Measurements from ENCODE around the gene FCGR2B. TPM values are rescaled to one million over a fixed set of nuclear protein-coding genes. Genes with fewer than 3 reads are reported as not detected.
"Not testable (repeated sequence)": the region's sequence is repeated elsewhere in the genome, so short reads cannot be mapped to it uniquely, and the experiment has no call there.

The FCGR2B gene
- total and polyA plus RNA-seq, 2 donors (not counting 3 experiments of a cell fraction or from before 2014, with no cell fraction given) = not detected

GRCh38 chr1:161631076-161631475 is 31.9 kb upstream of the FCGR2B start, which contains the start of gene FCGR3B:
FCGR3B (minus strand) TSS chr1:161631176; CDS start chr1:161631094, 82 bp downstream.
- no peak within 1 kb of the TSS for H3K9ac ChIP-seq (replicated peaks; ENCODE audit: extremely low read depth, insufficient read depth, low read length)
- ChIA-PET POLR2A (no interaction called here), CTCF (no interaction called here)
- no TSS peak for BruUV-seq (replicated peaks)
- intact Hi-C loops (cut with micrococcal nuclease) = no loop called here
- no peak for DNase-seq (ENCODE audit: low read depth, low spot score)
- dilution Hi-C loops (cut with MboI; ENCODE audit: extremely low pct_ligation_motif_present, low sequenced_read_pairs) = no loop called here
- H3K4me3 ChIP-seq (replicated peaks in 1 of 3; ENCODE audit: insufficient read depth in 1 of 3, low read depth in 1 of 3, low read length in 3 of 3) = no peak within 1 kb of the TSS
- TF ChIP-seq MYC (IDR thresholded peaks at IDR 0.05; ENCODE audit: low read depth, low read length) (no peak), FOS (IDR thresholded peaks at IDR 0.05; ENCODE audit: borderline replicate concordance, insufficient read depth, low read length) (no peak), CTCF (IDR thresholded peaks at IDR 0.05; ENCODE audit: extremely low read depth in 1 of 2, insufficient read depth in 1 of 2, low read depth in 1 of 2, low read length in 2 of 2) (no peak), EZH2 (IDR thresholded peaks at IDR 0.05; ENCODE audit: borderline replicate concordance, low read depth, low read length, severe bottlenecking) (no peak), POLR2AphosphoS5 (IDR thresholded peaks at IDR 0.05; ENCODE audit: insufficient read depth, low read depth, low read length) (no peak), POLR2A (IDR thresholded peaks at IDR 0.05; ENCODE audit: low read depth, low read length) (no peak), GATA2 (IDR thresholded peaks at IDR 0.05; ENCODE audit: insufficient read depth, insufficient read length, low read depth, low read length) (no peak)
- H3K4me2 ChIP-seq (ENCODE audit: insufficient read depth, low read length) = no peak within 1 kb of the TSS
- FAIRE-seq = no peak
- no peaks in the 10 kb centered on the region for H3K4me1 ChIP-seq (ENCODE audit: control insufficient read depth, extremely low read depth, insufficient read depth, low read length)
- H3K27me3 ChIP-seq (ENCODE audit: control insufficient read depth in 2 of 2, insufficient read depth in 2 of 2, low read length in 2 of 2) = peaks cover 0 to 1% of the 10 kb centered on the region in 2 experiments
- no peak within 1 kb of the TSS for H3K27ac ChIP-seq (ENCODE audit: insufficient read depth, low read depth, low read length)
- H4K20me1 ChIP-seq (replicated peaks; ENCODE audit: control insufficient read depth, extremely low read depth, insufficient read depth, low read length) = no peaks in the 10 kb centered on the region
- H3K36me3 ChIP-seq (ENCODE audit: control insufficient read depth in 2 of 2, extremely low read depth in 1 of 2, insufficient read depth in 2 of 2, low read length in 2 of 2) = no peaks in the 10 kb centered on the region
- H3K79me2 ChIP-seq (ENCODE audit: control insufficient read depth, insufficient read depth, low read length) = no peaks in the 10 kb centered on the region
- no peaks in the 10 kb centered on the region for H3K9me3 ChIP-seq (replicated peaks; ENCODE audit: control insufficient read depth, insufficient read depth, low read length)
- no peak within 1 kb of the TSS for H2AFZ ChIP-seq (ENCODE audit: low read depth, low read length)
- H3K9me1 ChIP-seq (replicated peaks; ENCODE audit: control insufficient read depth, extremely low read depth, insufficient read depth, low read length) = no peaks in the 10 kb centered on the region

GRCh38 chr1:161634993-161635392 is 27.9 kb upstream of the FCGR2B start:
- CTCF ChIA-PET; FAIRE-seq; H3K4me1 ChIP-seq (ENCODE audit: control insufficient read depth, extremely low read depth, insufficient read depth, low read length); dilution Hi-C loops (cut with MboI; ENCODE audit: extremely low pct_ligation_motif_present, low sequenced_read_pairs); H3K36me3 ChIP-seq (ENCODE audit: control insufficient read depth in 2 of 2, extremely low read depth in 1 of 2, insufficient read depth in 2 of 2, low read length in 2 of 2); DNase-seq (ENCODE audit: low read depth, low spot score); H3K27ac ChIP-seq (ENCODE audit: insufficient read depth, low read depth, low read length); intact Hi-C loops (cut with micrococcal nuclease); H3K27me3 ChIP-seq (ENCODE audit: control insufficient read depth in 2 of 2, insufficient read depth in 2 of 2, low read length in 2 of 2); H2AFZ ChIP-seq (ENCODE audit: low read depth, low read length); H3K4me2 ChIP-seq (ENCODE audit: insufficient read depth, low read length); H3K9me3 ChIP-seq (replicated peaks; ENCODE audit: control insufficient read depth, insufficient read depth, low read length); H3K9ac ChIP-seq (replicated peaks; ENCODE audit: extremely low read depth, insufficient read depth, low read length); H3K9me1 ChIP-seq (replicated peaks; ENCODE audit: control insufficient read depth, extremely low read depth, insufficient read depth, low read length); H4K20me1 ChIP-seq (replicated peaks; ENCODE audit: control insufficient read depth, extremely low read depth, insufficient read depth, low read length); H3K79me2 ChIP-seq (ENCODE audit: control insufficient read depth, insufficient read depth, low read length); BruUV-seq (replicated peaks); H3K4me3 ChIP-seq (replicated peaks in 1 of 3; ENCODE audit: insufficient read depth in 1 of 3, low read depth in 1 of 3, low read length in 3 of 3); POLR2A ChIA-PET: not testable (repeated sequence)

GRCh38 chr1:161636189-161636782 is 26.7 kb upstream of the FCGR2B start:
- BruUV-seq (replicated peaks); H3K27ac ChIP-seq (ENCODE audit: insufficient read depth, low read depth, low read length); H3K9me3 ChIP-seq (replicated peaks; ENCODE audit: control insufficient read depth, insufficient read depth, low read length); POLR2A ChIA-PET; H4K20me1 ChIP-seq (replicated peaks; ENCODE audit: control insufficient read depth, extremely low read depth, insufficient read depth, low read length); H3K4me3 ChIP-seq (replicated peaks in 1 of 3; ENCODE audit: insufficient read depth in 1 of 3, low read depth in 1 of 3, low read length in 3 of 3); H3K4me1 ChIP-seq (ENCODE audit: control insufficient read depth, extremely low read depth, insufficient read depth, low read length); H3K4me2 ChIP-seq (ENCODE audit: insufficient read depth, low read length); intact Hi-C loops (cut with micrococcal nuclease); H3K27me3 ChIP-seq (ENCODE audit: control insufficient read depth in 2 of 2, insufficient read depth in 2 of 2, low read length in 2 of 2); CTCF ChIA-PET; H3K9ac ChIP-seq (replicated peaks; ENCODE audit: extremely low read depth, insufficient read depth, low read length); H2AFZ ChIP-seq (ENCODE audit: low read depth, low read length); DNase-seq (ENCODE audit: low read depth, low spot score); dilution Hi-C loops (cut with MboI; ENCODE audit: extremely low pct_ligation_motif_present, low sequenced_read_pairs); H3K36me3 ChIP-seq (ENCODE audit: control insufficient read depth in 2 of 2, extremely low read depth in 1 of 2, insufficient read depth in 2 of 2, low read length in 2 of 2); H3K9me1 ChIP-seq (replicated peaks; ENCODE audit: control insufficient read depth, extremely low read depth, insufficient read depth, low read length); FAIRE-seq; H3K79me2 ChIP-seq (ENCODE audit: control insufficient read depth, insufficient read depth, low read length): not testable (repeated sequence)

All from endothelial cell of umbilical vein (primary cell).